ENCODE measurements around the gene COQ4.
"Not testable (repeated sequence)": the region's sequence is repeated elsewhere in the genome, so short reads cannot be mapped to it uniquely, and the experiment has no call there.

Gene COQ4

GRCh38 chr9:128322404-128323211, at the start of gene COQ4, which contains the start of gene TRUB2:
Gene COQ4, plus strand, starts transcription at chr9:128322839. Its CDS starts 20 bp downstream, at chr9:128322859.
Gene TRUB2, minus strand, starts transcription at chr9:128322447. Its CDS starts 39 bp downstream, at chr9:128322408.
- DNase-seq: peak; percentile 96

GRCh38 chr9:128274245-128274644, 48.4 kb upstream of the COQ4 start:
- no peak for DNase-seq

- peak; percentile 20 for DNase-seq
Observed at GRCh38 chr9:128275198-128276007, 47.2 kb upstream of the COQ4 start, which contains the start of gene GOLGA2. Gene GOLGA2, minus strand, starts transcription at chr9:128276007. Its CDS starts 31 bp downstream, at chr9:128275976.

- peak; percentile 100 for DNase-seq
Observed at GRCh38 chr9:128276008-128276573, 46.5 kb upstream of the COQ4 start, which contains the start of gene SWI5. Gene SWI5, plus strand, starts transcription at chr9:128276276.

- DNase-seq: no peak
Observed at GRCh38 chr9:128276574-128277270, 45.9 kb upstream of the COQ4 start.

- DNase-seq: not testable (repeated sequence)
Observed at GRCh38 chr9:128279088-128280073, 43.3 kb upstream of the COQ4 start.

- no peak for DNase-seq
Observed at GRCh38 chr9:128280084-128280622, 42.5 kb upstream of the COQ4 start.

GRCh38 chr9:128282500-128282899, 40.1 kb upstream of the COQ4 start:
- DNase-seq: no peak

- no peak for DNase-seq
Observed at GRCh38 chr9:128285033-128285784, 37.4 kb upstream of the COQ4 start.

GRCh38 chr9:128286440-128286839, 36.2 kb upstream of the COQ4 start:
- DNase-seq: no peak

GRCh38 chr9:128288273-128289004, 34.2 kb upstream of the COQ4 start:
- DNase-seq: no peak

GRCh38 chr9:128292009-128292408, 30.6 kb upstream of the COQ4 start:
- no peak for DNase-seq

GRCh38 chr9:128293091-128293490, 29.5 kb upstream of the COQ4 start:
- no peak for DNase-seq

GRCh38 chr9:128294142-128294541, 28.5 kb upstream of the COQ4 start:
- DNase-seq: no peak

GRCh38 chr9:128296340-128297220, 26.1 kb upstream of the COQ4 start:
- no peak for DNase-seq

GRCh38 chr9:128297221-128297773, 25.3 kb upstream of the COQ4 start:
- DNase-seq: no peak

GRCh38 chr9:128298535-128299482, 23.8 kb upstream of the COQ4 start:
- DNase-seq: no peak
